AG04450 (cell line): Measurements from ENCODE around the gene TSPAN6. TPM values are rescaled to one million over a fixed set of nuclear protein-coding genes. Genes with fewer than 3 reads are reported as not detected.

Experiments
- CTCF ChIA-PET: fragments of 300-600, 350-600 bp; formaldehyde crosslinking; extraction: SDS; loops from one replicate; lab custom pipeline; 2022; ENCODE audit warnings: antibody characterized with exemption, inconsistent platforms; lab: Charles Lee
- POLR2A ChIA-PET: fragments of 350-600 bp; formaldehyde crosslinking; extraction: SDS; loops from one replicate; lab custom pipeline; 2021; ENCODE audit warnings: antibody characterized with exemption, inconsistent platforms; lab: Yijun Ruan, JAX
- DNase-seq: peaks from one replicate; pipeline ENCODE4 v3.0.0-alpha.2; 2011; ENCODE audit warnings: low read depth, low spot score
- H3K27ac ChIP-seq: one replicate; pipeline ENCODE4 v1.5.1; 2012; ENCODE audit warnings: low read depth, low read length, control low read depth
- H3K27me3 ChIP-seq: one replicate; pipeline ENCODE4 v1.6.0; 2012; ENCODE audit warnings: low read length; ENCODE audit not compliant: control insufficient read depth, insufficient read depth
- H3K4me3 ChIP-seq: 2 replicates; pipeline ENCODE4 v1.5.1; 2011; ENCODE audit warnings: mild to moderate bottlenecking, low read depth, low read length, control low read depth
- H3K9me3 ChIP-seq: 2 replicates; pipeline ENCODE4 v1.5.1; 2012; ENCODE audit warnings: low read length; ENCODE audit not compliant: control insufficient read depth, insufficient read depth
- polyA minus RNA-seq: library from RNA; depleted of rRNA, polyadenylated mRNA; stranded (reverse); fragments of >200 nt; gene quantifications from 2 replicates; pipeline ENCODE4 v1.2.3, GENCODE V29; 2011; rRNA and poly(A)+ RNA removed
- polyA plus RNA-seq: library from polyadenylated mRNA; depleted of rRNA; stranded (reverse); fragments of >200 nt; gene quantifications from 2 replicates; pipeline ENCODE4 v1.2.3, GENCODE V29; 2011; rRNA removed
- TF ChIP-seq, protein P1 (sequence below): IDR thresholded peaks from 2 replicates; pipeline ENCODE4 v1.5.1; 2011; ENCODE audit warnings: low read depth, low read length, control low read depth, inconsistent platforms

TSPAN6 gene, protein sequence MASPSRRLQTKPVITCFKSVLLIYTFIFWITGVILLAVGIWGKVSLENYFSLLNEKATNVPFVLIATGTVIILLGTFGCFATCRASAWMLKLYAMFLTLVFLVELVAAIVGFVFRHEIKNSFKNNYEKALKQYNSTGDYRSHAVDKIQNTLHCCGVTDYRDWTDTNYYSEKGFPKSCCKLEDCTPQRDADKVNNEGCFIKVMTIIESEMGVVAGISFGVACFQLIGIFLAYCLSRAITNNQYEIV
- polyA plus RNA-seq (38.4 and 49.1 TPM in 2 replicates), polyA minus RNA-seq (11.9 and 19.9 TPM in 2 replicates)

DNA sequence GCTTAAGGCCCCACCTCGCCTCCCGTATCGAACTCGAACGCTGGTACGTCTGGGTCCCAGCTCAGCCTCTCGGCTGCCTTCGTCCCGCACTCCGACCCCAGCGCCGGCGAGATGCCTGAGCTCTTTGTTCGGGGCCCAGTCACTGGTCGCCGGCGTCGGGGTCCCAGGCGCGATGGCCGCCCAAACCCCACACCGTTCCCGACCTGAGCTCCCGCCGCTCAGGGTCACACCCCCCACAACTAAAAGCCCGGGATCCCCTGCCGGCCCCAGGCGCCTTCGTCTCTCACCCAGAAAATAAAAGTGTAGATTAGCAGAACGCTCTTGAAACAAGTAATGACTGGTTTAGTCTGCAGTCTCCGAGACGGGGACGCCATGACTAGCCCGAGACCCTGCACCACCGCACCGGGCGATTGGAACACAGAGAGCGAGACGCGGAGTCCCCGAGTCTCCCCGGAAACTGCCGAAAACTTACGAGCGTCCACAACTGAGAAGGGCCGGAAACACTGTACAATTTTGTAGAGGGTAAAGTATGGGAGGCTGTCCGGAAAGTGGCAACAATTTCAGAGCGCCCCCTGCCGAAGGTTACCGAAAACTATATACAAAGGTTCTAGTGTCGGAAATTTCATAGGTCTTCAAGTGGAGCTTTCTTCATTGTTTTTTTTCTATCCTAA is at the start of gene TSPAN6:
TSS of gene TSPAN6 (minus strand) at position 486 of the 671 bp plus-strand sequence. CDS start at position 374, 112 bp downstream.
- TF ChIP-seq, protein P1, sequence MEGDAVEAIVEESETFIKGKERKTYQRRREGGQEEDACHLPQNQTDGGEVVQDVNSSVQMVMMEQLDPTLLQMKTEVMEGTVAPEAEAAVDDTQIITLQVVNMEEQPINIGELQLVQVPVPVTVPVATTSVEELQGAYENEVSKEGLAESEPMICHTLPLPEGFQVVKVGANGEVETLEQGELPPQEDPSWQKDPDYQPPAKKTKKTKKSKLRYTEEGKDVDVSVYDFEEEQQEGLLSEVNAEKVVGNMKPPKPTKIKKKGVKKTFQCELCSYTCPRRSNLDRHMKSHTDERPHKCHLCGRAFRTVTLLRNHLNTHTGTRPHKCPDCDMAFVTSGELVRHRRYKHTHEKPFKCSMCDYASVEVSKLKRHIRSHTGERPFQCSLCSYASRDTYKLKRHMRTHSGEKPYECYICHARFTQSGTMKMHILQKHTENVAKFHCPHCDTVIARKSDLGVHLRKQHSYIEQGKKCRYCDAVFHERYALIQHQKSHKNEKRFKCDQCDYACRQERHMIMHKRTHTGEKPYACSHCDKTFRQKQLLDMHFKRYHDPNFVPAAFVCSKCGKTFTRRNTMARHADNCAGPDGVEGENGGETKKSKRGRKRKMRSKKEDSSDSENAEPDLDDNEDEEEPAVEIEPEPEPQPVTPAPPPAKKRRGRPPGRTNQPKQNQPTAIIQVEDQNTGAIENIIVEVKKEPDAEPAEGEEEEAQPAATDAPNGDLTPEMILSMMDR: peak; percentile 60
- Histone ChIP-seq H3K27ac (no peak within 1 kb of the TSS), H3K9me3 (no peaks in the 10 kb centered on the region), H3K27me3 (no peaks in the 10 kb centered on the region), H3K4me3 (peak within 1 kb of the TSS; percentile 70)
- ChIA-PET POLR2A (interaction anchor here (0.7 to 1.7 kb wide), 2 partner anchors 9 to 13 kb away, joined by 3 to 11 read pairs; no protein-coding TSS in a partner anchor), CTCF (interaction anchor here (1.0 to 4.0 kb wide), 16 partner anchors 9 to 132 kb away, joined by 3 to 49 read pairs (median 6); no protein-coding TSS in a partner anchor)
- peak; percentile 57 for DNase-seq

DNA sequence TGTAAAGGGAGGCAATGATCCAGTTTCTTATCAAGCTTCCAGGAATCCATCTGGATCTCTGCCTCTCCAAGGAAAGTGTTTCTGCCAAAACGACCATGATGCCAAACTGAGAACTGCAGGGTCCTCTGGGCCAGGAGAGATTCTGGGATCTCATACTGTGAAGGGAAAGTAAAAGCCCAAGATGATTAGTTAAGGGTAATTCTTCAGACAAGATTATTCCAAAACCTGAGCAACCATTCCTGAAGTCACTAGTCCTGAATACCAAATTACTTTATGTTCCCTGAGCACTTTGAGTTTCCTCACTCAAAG is 49.3 kb upstream of the TSPAN6 start:
- H3K4me3 ChIP-seq: no peak overlapping the region
- POLR2A ChIA-PET: no interaction called here
- CTCF ChIA-PET: interaction anchor here (0.6 to 7.3 kb wide), 19 partner anchors 9 to 175 kb away, joined by 3 to 229 read pairs (median 7); no protein-coding TSS in a partner anchor
- TF ChIP-seq, protein P1: no peak
- no peaks in the 10 kb centered on the region for H3K9me3 ChIP-seq
- no peak overlapping the region for H3K27ac ChIP-seq
- H3K27me3 ChIP-seq: no peaks in the 10 kb centered on the region
- DNase-seq: no peak

DNA sequence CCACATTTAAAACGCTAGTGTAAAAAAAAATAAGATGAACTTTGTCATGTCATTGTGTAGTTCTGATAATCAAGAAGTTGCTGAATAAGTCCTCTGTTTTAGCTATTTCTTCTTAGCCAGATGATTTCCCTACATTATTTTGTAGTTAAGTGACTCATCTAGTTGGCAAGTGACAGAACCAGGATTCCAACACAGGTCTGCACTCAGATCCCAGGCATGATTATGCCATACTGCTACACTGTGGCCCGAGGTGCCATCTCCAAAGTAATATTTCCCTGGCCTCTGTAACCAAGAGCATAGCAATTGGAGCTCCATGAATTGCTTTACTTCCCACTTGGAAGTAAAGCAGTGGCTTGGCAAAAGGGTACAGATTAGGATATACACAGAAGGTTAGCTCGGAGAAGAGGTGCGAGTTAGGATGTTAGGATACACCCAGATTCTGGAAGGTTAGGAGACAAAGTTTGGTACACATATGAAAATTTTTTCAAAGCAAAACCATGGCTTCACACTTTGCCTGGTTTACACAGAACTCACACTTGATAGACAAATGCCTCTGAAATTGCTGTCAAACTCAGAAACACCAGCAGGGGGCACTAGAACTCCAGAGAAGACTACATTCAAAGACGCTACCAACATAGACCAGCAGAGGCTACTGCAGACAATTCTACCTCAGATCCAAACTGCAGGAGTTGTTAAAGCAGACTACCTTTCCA is 48.8 kb upstream of the TSPAN6 start:
- POLR2A ChIA-PET: interaction anchor here (0.8 kb wide), 1 partner anchor 37 kb away, joined by 4 read pairs; no protein-coding TSS in a partner anchor
- H3K9me3 ChIP-seq: no peaks in the 10 kb centered on the region
- CTCF ChIA-PET: interaction anchor here (0.6 to 7.3 kb wide), 32 partner anchors 8 to 179 kb away, joined by 3 to 229 read pairs (median 4); partner anchors contain the start of gene SYTL4
- TF ChIP-seq, protein P1: peak; percentile 83
- no peaks in the 10 kb centered on the region for H3K27me3 ChIP-seq
- H3K27ac ChIP-seq: no peak overlapping the region
- H3K4me3 ChIP-seq: no peak overlapping the region
- peak; percentile 37 for DNase-seq

DNA sequence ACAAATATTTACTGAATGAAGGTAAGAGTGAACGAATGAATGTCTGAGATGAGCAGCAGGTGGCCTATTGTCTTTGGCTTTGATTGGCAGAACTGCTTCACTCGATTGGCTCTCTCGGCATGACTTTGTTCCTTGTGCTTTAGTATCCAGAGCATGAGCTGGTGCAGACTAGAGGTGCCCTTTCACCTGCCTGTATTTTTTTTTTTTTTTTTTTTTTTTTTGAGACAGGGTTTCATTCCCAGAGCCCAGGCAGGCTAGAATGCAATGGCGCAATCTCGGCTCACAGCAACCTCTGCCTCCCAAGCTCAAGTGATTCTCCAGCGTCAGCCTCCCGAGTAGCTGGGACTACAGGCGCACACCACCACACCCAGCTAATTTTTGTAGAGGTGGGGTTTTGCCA is 46.3 kb upstream of the TSPAN6 start:
- Histone ChIP-seq H3K27me3 (no peaks in the 10 kb centered on the region), H3K9me3 (no peaks in the 10 kb centered on the region), H3K4me3 (no peak overlapping the region), H3K27ac (no peak overlapping the region)
- no peak for DNase-seq
- POLR2A ChIA-PET: interaction anchor here (0.7 kb wide), 1 partner anchor 12 kb away, joined by 3 read pairs; no protein-coding TSS in a partner anchor
- TF ChIP-seq, protein P1: no peak
- CTCF ChIA-PET: interaction anchor here (3.7 to 7.3 kb wide), 2 partner anchors 12 to 84 kb away, joined by 30 to 229 read pairs; no protein-coding TSS in a partner anchor
